Measurements from ENCODE around the gene LRCH3.

DNA sequence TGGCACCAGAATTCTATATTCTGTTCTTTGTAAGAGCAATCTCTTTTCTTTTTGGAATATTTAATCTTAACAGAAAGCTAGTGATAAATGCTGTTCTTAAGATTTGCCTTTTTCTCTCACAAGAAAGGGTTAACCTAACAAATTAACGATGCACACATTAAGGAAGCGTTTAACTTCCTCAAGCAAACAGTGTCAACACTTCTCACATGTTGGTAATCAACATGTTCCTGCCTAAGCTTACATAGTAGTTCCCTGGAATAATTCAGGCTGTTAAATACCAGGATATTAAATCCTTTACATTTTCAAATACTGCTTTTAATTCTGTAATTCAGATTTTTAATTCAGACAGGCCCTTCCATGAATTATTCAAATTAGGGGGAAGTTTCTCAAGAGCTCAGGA lies 91.5 kb downstream of the LRCH3 start:
- TF ChIP-seq, protein P1, sequence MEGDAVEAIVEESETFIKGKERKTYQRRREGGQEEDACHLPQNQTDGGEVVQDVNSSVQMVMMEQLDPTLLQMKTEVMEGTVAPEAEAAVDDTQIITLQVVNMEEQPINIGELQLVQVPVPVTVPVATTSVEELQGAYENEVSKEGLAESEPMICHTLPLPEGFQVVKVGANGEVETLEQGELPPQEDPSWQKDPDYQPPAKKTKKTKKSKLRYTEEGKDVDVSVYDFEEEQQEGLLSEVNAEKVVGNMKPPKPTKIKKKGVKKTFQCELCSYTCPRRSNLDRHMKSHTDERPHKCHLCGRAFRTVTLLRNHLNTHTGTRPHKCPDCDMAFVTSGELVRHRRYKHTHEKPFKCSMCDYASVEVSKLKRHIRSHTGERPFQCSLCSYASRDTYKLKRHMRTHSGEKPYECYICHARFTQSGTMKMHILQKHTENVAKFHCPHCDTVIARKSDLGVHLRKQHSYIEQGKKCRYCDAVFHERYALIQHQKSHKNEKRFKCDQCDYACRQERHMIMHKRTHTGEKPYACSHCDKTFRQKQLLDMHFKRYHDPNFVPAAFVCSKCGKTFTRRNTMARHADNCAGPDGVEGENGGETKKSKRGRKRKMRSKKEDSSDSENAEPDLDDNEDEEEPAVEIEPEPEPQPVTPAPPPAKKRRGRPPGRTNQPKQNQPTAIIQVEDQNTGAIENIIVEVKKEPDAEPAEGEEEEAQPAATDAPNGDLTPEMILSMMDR (IDR thresholded peaks at IDR 0.05), result no peak
- TF ChIP-seq POLR2AphosphoS5 (IDR thresholded peaks at IDR 0.05) (no peak), POLR2A (IDR thresholded peaks at IDR 0.05) (no peak)
